Epithelial cell of prostate (primary cell): ENCODE measurements around the gene TIGD3.

Source experiments
- DNase-seq: peaks from one replicate; pipeline ENCODE4 v3.0.0-alpha.2; 2011; ENCODE audit warnings: low read depth, low spot score
- H3K27ac ChIP-seq: fragments of 450-650 bp; 2 replicates; pipeline ENCODE4 v1.5.1; 2017; ENCODE audit warnings: mild to moderate bottlenecking

TIGD3 gene

GRCh38 chr11:65401073-65401802 is 46.7 kb downstream of the TIGD3 start:
- DNase-seq = no peak
- H3K27ac ChIP-seq = no peak overlapping the region

- H3K27ac ChIP-seq = no peak overlapping the region
- DNase-seq = no peak
These were observed 47.3 kb downstream of the TIGD3 start for GRCh38 chr11:65401803-65402248.

- no peak overlapping the region for H3K27ac ChIP-seq
- no peak for DNase-seq
These were observed 48.2 kb downstream of the TIGD3 start for GRCh38 chr11:65402790-65403189.

GRCh38 chr11:65403607-65404121 is 49.1 kb downstream of the TIGD3 start:
- DNase-seq = no peak
- H3K27ac ChIP-seq = no peak overlapping the region

GRCh38 chr11:65404210-65404609 is 49.7 kb downstream of the TIGD3 start:
- DNase-seq = no peak
- no peak overlapping the region for H3K27ac ChIP-seq

GRCh38 chr11:65404638-65405339 is 50.2 kb downstream of the TIGD3 start:
- DNase-seq = no peak
- H3K27ac ChIP-seq = no peak overlapping the region
